Measurements from ENCODE around the gene PAXIP1. TPM values are rescaled to one million over a fixed set of nuclear protein-coding genes. Genes with fewer than 3 reads are reported as not detected.

The PAXIP1 gene
- total and polyA plus RNA-seq, 10 of the 15 experiments (the other 5 are each of a cell fraction or from before 2014, with no cell fraction given) = 7.3 to 27.2 (median 18.1) TPM

DNA sequence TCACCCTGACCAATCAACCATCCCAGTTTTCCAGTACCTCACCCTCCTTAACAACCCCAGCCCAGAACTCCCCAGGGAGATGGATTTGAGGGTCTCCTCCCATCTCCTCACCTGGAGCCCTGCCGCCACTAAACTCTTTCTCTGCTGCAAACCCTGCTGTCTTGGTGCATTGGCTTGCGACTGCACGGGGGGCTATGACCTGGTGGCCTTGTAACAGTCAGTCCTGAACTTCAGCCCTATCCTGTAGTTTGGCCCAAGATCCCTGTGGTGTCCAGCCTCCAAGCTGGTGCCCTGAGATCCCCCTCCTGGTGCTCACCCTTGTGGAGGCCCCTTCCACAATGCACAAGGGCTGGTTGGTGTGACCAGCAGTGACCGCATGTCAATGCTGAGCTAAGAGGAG, 91.9 kb downstream of the PAXIP1 start:
- in situ Hi-C loops (cut with MboI) = no loop called here
- Histone ChIP-seq H4K20me1 (ENCODE audit: control insufficient read depth, insufficient read depth) (no peaks in the 10 kb centered on the region), H3K27ac (ENCODE audit: control insufficient read depth, insufficient read depth) (no peak overlapping the region), H3K27me3 (replicated peaks in 1 of 2; ENCODE audit: control insufficient read depth in 2 of 2, insufficient read depth in 2 of 2, low read length in 1 of 2) (no peaks in the 10 kb centered on the region; a peak in 1 of 4 replicates), H3K36me3 (ENCODE audit: control insufficient read depth in 2 of 2, insufficient read depth in 2 of 2, low read length in 1 of 2) (no peaks in the 10 kb centered on the region), H3K79me2 (ENCODE audit: control insufficient read depth, insufficient read depth, low read length) (no peaks in the 10 kb centered on the region), H3K4me1 (ENCODE audit: control insufficient read depth, insufficient read depth, low read length) (no peaks in the 10 kb centered on the region), H3K9me3 (replicated peaks; ENCODE audit: control insufficient read depth, insufficient read depth, low read length) (peaks cover 3% of the 10 kb centered on the region; the same call in 1 of the 3 replicates), H3K4me2 (ENCODE audit: control insufficient read depth, insufficient read depth) (no peak overlapping the region), H2AFZ (ENCODE audit: control insufficient read depth, low read depth, low read length) (no peak overlapping the region), H3K9ac (ENCODE audit: control insufficient read depth, insufficient read depth, low read length) (no peak overlapping the region), H3K4me3 (no peak overlapping the region)
- BruUV-seq (replicated peaks) = no TSS peak
- no peak for DNase-seq (ENCODE audit: low read depth, low spot score)
- TF ChIP-seq, protein P1, sequence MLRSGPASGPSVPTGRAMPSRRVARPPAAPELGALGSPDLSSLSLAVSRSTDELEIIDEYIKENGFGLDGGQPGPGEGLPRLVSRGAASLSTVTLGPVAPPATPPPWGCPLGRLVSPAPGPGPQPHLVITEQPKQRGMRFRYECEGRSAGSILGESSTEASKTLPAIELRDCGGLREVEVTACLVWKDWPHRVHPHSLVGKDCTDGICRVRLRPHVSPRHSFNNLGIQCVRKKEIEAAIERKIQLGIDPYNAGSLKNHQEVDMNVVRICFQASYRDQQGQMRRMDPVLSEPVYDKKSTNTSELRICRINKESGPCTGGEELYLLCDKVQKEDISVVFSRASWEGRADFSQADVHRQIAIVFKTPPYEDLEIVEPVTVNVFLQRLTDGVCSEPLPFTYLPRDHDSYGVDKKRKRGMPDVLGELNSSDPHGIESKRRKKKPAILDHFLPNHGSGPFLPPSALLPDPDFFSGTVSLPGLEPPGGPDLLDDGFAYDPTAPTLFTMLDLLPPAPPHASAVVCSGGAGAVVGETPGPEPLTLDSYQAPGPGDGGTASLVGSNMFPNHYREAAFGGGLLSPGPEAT (IDR thresholded peaks at IDR 0.05; ENCODE audit: low read depth) = no peak
- ChIA-PET POLR2A (no interaction called here), SMC1A (ENCODE audit: uncharacterized antibody, unreplicated experiment) (no interaction called here), CTCF (interaction anchor here (1.1 to 8.1 kb wide), 3 partner anchors 17 to 687 kb away, joined by 3 to 61 read pairs (median 3); no protein-coding TSS in a partner anchor), RAD21 (ENCODE audit: unreplicated experiment) (no interaction called here)
- no peak for ATAC-seq
- no peak for FAIRE-seq
- intact Hi-C loops (cut with micrococcal nuclease; ENCODE audit: unreplicated experiment) = loop anchor here (5.0 kb wide), 2 partner anchors 44 to 431 kb away; no protein-coding TSS in a partner anchor
- WGBS (ENCODE audit: insufficient coverage, insufficient replicate concordance, low lambda C conversion rate, missing lambda C conversion rate) = 76% methylated on average over 4 of the region's 4 CpGs

DNA sequence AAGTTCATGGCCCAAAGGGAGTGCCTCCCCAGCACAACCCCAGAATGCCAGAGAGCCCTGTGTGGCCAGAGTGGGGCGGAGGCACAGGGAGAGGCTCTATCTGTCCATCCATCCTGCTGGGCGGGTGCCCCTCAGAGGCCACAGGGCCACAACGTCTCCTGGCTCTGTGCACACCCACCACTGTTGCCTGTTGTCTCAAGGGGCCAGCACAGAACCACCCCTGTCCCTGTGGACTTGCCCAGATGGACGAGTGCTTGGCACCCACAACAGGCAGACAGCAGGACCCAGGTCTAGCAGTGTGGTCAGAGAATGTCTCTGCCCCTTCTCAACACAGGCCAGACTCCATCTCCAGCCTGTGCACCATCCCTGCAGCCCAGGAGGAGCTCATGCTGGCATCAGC, 92.8 kb downstream of the PAXIP1 start:
- no peak overlapping the region for H3K4me3 ChIP-seq
- H3K4me2 ChIP-seq (ENCODE audit: control insufficient read depth, insufficient read depth) = no peak overlapping the region
- BruUV-seq (replicated peaks) = no TSS peak
- TF ChIP-seq, protein P2, sequence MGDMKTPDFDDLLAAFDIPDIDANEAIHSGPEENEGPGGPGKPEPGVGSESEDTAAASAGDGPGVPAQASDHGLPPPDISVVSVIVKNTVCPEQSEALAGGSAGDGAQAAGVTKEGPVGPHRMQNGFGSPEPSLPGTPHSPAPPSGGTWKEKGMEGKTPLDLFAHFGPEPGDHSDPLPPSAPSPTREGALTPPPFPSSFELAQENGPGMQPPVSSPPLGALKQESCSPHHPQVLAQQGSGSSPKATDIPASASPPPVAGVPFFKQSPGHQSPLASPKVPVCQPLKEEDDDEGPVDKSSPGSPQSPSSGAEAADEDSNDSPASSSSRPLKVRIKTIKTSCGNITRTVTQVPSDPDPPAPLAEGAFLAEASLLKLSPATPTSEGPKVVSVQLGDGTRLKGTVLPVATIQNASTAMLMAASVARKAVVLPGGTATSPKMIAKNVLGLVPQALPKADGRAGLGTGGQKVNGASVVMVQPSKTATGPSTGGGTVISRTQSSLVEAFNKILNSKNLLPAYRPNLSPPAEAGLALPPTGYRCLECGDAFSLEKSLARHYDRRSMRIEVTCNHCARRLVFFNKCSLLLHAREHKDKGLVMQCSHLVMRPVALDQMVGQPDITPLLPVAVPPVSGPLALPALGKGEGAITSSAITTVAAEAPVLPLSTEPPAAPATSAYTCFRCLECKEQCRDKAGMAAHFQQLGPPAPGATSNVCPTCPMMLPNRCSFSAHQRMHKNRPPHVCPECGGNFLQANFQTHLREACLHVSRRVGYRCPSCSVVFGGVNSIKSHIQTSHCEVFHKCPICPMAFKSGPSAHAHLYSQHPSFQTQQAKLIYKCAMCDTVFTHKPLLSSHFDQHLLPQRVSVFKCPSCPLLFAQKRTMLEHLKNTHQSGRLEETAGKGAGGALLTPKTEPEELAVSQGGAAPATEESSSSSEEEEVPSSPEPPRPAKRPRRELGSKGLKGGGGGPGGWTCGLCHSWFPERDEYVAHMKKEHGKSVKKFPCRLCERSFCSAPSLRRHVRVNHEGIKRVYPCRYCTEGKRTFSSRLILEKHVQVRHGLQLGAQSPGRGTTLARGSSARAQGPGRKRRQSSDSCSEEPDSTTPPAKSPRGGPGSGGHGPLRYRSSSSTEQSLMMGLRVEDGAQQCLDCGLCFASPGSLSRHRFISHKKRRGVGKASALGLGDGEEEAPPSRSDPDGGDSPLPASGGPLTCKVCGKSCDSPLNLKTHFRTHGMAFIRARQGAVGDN (IDR thresholded peaks at IDR 0.05) = no peak
- TF ChIP-seq, protein P3, sequence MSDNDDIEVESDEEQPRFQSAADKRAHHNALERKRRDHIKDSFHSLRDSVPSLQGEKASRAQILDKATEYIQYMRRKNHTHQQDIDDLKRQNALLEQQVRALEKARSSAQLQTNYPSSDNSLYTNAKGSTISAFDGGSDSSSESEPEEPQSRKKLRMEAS (IDR thresholded peaks at IDR 0.05; ENCODE audit: low read depth, low read length) = no peak
- TF ChIP-seq MEF2B (IDR thresholded peaks at IDR 0.05; ENCODE audit: partially characterized antibody, poor library complexity, severe bottlenecking) (no peak), SPI1 (IDR thresholded peaks at IDR 0.05; ENCODE audit: borderline replicate concordance, insufficient read depth, low read depth, low read length) (no peak), RB1 (IDR thresholded peaks at IDR 0.05; ENCODE audit: borderline replicate concordance) (no peak), IRF4 (IDR thresholded peaks at IDR 0.05; ENCODE audit: low read depth, low read length) (no peak), ETV6 (conservative IDR thresholded peaks at IDR 0.05 in 1 of 2, IDR thresholded peaks at IDR 0.05 in 1 of 2; ENCODE audit: borderline replicate concordance in 1 of 2, low read depth in 1 of 2) (no peak)
- CTCF ChIA-PET = interaction anchor here (1.6 kb wide), 1 partner anchor 687 kb away, joined by 3 read pairs; no protein-coding TSS in a partner anchor
- ATAC-seq = no peak
- no peak for FAIRE-seq
- H4K20me1 ChIP-seq (ENCODE audit: control insufficient read depth, insufficient read depth) = no peaks in the 10 kb centered on the region
- SMC1A ChIA-PET (ENCODE audit: uncharacterized antibody, unreplicated experiment) = no interaction called here
- H3K9me3 ChIP-seq (replicated peaks; ENCODE audit: control insufficient read depth, insufficient read depth, low read length) = peaks cover 3% of the 10 kb centered on the region; the same call in 1 of the 3 replicates
- H3K36me3 ChIP-seq (ENCODE audit: control insufficient read depth in 2 of 2, insufficient read depth in 2 of 2, low read length in 1 of 2) = no peaks in the 10 kb centered on the region
- in situ Hi-C loops (cut with MboI) (no loop called here), intact Hi-C loops (cut with micrococcal nuclease; ENCODE audit: unreplicated experiment) (loop anchor here (5.0 kb wide), 2 partner anchors 43 to 432 kb away; no protein-coding TSS in a partner anchor)
- DNase-seq (ENCODE audit: low read depth, low spot score) = no peak
- WGBS (ENCODE audit: insufficient coverage, insufficient replicate concordance, low lambda C conversion rate, missing lambda C conversion rate) = 19% methylated on average over 4 of the region's 4 CpGs
- RAD21 ChIA-PET (ENCODE audit: unreplicated experiment) = no interaction called here
- POLR2A ChIA-PET = no interaction called here
- no peak overlapping the region for H3K27ac ChIP-seq (ENCODE audit: control insufficient read depth, insufficient read depth)
- H3K27me3 ChIP-seq (replicated peaks in 1 of 2; ENCODE audit: control insufficient read depth in 2 of 2, insufficient read depth in 2 of 2, low read length in 1 of 2) = no peaks in the 10 kb centered on the region; a peak in 1 of 4 replicates
- H3K9ac ChIP-seq (ENCODE audit: control insufficient read depth, insufficient read depth, low read length) = no peak overlapping the region
- H3K79me2 ChIP-seq (ENCODE audit: control insufficient read depth, insufficient read depth, low read length) = no peaks in the 10 kb centered on the region
- H2AFZ ChIP-seq (ENCODE audit: control insufficient read depth, low read depth, low read length) = no peak overlapping the region
- H3K4me1 ChIP-seq (ENCODE audit: control insufficient read depth, insufficient read depth, low read length) = no peaks in the 10 kb centered on the region

Data from GM12878 (cell line).